ENCODE measurements around the gene SUGT1.

Gene SUGT1

DNA sequence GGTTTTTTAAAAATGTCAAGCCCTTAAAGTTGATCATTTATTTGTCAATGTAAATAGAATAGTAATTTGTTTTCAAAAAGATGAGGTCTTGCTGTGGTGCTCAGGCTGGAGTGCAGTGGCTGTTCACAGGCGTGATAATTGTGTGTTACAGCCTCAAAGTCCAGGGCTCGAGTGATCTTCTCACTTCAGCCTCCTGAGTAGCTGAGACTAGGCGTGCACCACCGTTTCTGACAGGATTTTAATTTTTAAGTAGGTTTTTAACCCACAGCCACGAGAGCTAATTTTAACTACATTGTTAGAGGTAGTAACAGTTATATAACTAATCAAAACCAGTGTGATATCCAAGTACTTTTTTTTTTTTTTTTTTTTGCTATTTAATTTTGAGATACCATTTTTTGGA is 43.9 kb downstream of the SUGT1 start:
- H3K9me3 ChIP-seq (ENCODE audit: insufficient read depth, low read length): no peaks in the 10 kb centered on the region
- H4K20me1 ChIP-seq (ENCODE audit: insufficient read depth, low read length): no peaks in the 10 kb centered on the region
- no peaks in the 10 kb centered on the region for H3K27me3 ChIP-seq (ENCODE audit: low read depth, low read length)
- no peak for TF ChIP-seq EZH2phosphoT487 (IDR thresholded peaks at IDR 0.05; ENCODE audit: low read depth)
- TF ChIP-seq, protein P1, sequence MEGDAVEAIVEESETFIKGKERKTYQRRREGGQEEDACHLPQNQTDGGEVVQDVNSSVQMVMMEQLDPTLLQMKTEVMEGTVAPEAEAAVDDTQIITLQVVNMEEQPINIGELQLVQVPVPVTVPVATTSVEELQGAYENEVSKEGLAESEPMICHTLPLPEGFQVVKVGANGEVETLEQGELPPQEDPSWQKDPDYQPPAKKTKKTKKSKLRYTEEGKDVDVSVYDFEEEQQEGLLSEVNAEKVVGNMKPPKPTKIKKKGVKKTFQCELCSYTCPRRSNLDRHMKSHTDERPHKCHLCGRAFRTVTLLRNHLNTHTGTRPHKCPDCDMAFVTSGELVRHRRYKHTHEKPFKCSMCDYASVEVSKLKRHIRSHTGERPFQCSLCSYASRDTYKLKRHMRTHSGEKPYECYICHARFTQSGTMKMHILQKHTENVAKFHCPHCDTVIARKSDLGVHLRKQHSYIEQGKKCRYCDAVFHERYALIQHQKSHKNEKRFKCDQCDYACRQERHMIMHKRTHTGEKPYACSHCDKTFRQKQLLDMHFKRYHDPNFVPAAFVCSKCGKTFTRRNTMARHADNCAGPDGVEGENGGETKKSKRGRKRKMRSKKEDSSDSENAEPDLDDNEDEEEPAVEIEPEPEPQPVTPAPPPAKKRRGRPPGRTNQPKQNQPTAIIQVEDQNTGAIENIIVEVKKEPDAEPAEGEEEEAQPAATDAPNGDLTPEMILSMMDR (IDR thresholded peaks at IDR 0.05; ENCODE audit: low read depth, low read length): no peak
- no peak overlapping the region for H3K4me3 ChIP-seq (ENCODE audit: low read length)
- no peaks in the 10 kb centered on the region for H3K79me2 ChIP-seq (ENCODE audit: low read length)
- no peak overlapping the region for H3K9ac ChIP-seq (ENCODE audit: low read length)
- no peak overlapping the region for H3K27ac ChIP-seq (ENCODE audit: low read length)
- H3K4me1 ChIP-seq (ENCODE audit: low read length): peaks cover 10% of the 10 kb centered on the region
- no peak overlapping the region for H3K4me2 ChIP-seq (ENCODE audit: low read length)
- no peaks in the 10 kb centered on the region for H3K36me3 ChIP-seq (replicated peaks; ENCODE audit: low read depth, low read length)
- H2AFZ ChIP-seq (ENCODE audit: low read depth, low read length): no peak overlapping the region

DNA sequence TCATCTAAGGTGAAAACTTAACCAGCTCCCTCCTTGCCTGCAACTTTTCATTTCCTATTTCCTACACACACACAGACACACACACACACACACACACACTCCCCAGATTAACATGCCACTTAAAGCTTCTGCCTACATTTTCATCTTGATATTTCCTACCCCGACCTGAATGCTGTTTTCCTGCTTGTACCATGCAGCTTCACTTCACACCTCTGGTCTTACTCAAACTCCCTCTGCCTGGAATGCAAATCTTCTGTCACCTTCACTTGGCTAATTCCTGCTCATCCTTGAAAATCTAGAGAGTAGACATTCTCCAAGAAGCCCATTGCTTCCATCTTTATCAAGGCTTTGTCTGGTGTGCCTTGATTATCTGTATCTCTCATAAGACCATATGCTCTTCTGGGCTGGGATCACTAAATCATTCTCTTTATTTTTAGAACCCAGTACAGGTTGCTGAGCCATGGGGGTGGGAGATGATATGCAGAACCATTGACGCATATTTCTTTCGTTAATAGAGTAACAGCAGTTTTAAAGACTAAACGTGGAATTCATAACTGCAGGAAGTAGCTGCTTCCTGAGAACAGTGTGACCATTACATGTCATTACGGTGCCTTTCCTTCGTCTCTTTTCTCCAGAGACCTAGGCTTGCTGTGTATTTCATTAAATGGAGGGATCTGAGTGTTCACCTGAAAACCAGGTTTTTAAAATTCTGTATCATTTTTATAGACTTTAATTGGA is 49.3 kb downstream of the SUGT1 start:
- TF ChIP-seq EZH2phosphoT487 (IDR thresholded peaks at IDR 0.05; ENCODE audit: low read depth): no peak
- TF ChIP-seq, protein P1 (IDR thresholded peaks at IDR 0.05; ENCODE audit: low read depth, low read length): no peak
- Histone ChIP-seq H3K4me2 (ENCODE audit: low read length) (no peak overlapping the region), H3K9ac (ENCODE audit: low read length) (no peak overlapping the region)

DNA sequence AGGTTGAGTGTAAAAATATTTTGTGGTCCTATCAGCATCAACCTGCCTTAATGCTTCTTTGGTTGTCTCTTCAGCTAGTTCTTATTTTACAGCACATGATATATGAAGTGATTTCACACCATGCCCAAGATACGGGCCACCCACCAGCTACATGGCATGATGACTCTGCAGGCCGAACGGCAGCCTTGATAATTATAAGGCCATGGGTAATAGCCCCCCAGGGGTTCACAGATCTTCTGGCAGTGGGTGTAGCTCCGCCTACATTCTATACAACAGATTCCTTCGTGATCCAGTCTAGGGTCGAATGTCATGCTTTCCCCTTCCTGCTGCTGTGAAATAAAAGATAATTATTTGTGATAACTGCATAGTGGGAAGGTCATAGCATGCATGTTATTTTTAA is 50.8 kb downstream of the SUGT1 start:
- Histone ChIP-seq H3K9ac (ENCODE audit: low read length) (no peak overlapping the region), H3K27ac (ENCODE audit: low read length) (no peak overlapping the region), H3K79me2 (ENCODE audit: low read length) (no peaks in the 10 kb centered on the region), H3K4me1 (ENCODE audit: low read length) (no peaks in the 10 kb centered on the region), H4K20me1 (ENCODE audit: insufficient read depth, low read length) (no peaks in the 10 kb centered on the region), H3K4me2 (ENCODE audit: low read length) (no peak overlapping the region), H3K36me3 (replicated peaks; ENCODE audit: low read depth, low read length) (no peaks in the 10 kb centered on the region), H3K4me3 (ENCODE audit: low read length) (no peak overlapping the region), H3K27me3 (ENCODE audit: low read depth, low read length) (no peaks in the 10 kb centered on the region), H2AFZ (ENCODE audit: low read depth, low read length) (no peak overlapping the region), H3K9me3 (ENCODE audit: insufficient read depth, low read length) (no peaks in the 10 kb centered on the region)
- TF ChIP-seq, protein P1 (IDR thresholded peaks at IDR 0.05; ENCODE audit: low read depth, low read length): no peak
- no peak for TF ChIP-seq EZH2phosphoT487 (IDR thresholded peaks at IDR 0.05; ENCODE audit: low read depth)

More for the DNA sequence above, 49.3 kb downstream of the SUGT1 start:
- Histone ChIP-seq H4K20me1 (ENCODE audit: insufficient read depth, low read length) (no peaks in the 10 kb centered on the region), H3K36me3 (replicated peaks; ENCODE audit: low read depth, low read length) (no peaks in the 10 kb centered on the region), H3K4me1 (ENCODE audit: low read length) (no peaks in the 10 kb centered on the region), H2AFZ (ENCODE audit: low read depth, low read length) (no peak overlapping the region), H3K27me3 (ENCODE audit: low read depth, low read length) (no peaks in the 10 kb centered on the region), H3K79me2 (ENCODE audit: low read length) (no peaks in the 10 kb centered on the region), H3K27ac (ENCODE audit: low read length) (no peak overlapping the region), H3K4me3 (ENCODE audit: low read length) (no peak overlapping the region), H3K9me3 (ENCODE audit: insufficient read depth, low read length) (no peaks in the 10 kb centered on the region)

DNA sequence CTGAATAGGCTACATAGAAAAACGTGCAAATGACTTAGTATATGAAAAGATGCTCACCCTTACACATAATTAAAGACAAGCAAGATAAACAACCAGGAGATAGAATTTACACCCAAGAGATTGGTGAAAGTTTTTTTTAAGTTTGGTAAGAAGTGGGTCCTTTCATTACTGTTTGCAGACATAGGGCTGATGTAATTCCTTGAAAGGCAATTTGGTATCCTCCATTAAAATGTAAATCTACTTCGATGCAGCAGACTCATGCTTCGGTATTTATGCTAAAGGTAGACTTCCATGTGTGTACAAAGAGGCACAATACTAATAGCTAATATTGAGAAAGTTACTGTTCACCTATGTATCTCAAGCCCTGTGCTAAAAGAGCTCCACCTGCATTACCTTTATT is 53.4 kb downstream of the SUGT1 start:
- no peaks in the 10 kb centered on the region for H3K4me1 ChIP-seq (ENCODE audit: low read length)
- no peak overlapping the region for H3K27ac ChIP-seq (ENCODE audit: low read length)
- no peaks in the 10 kb centered on the region for H3K9me3 ChIP-seq (ENCODE audit: insufficient read depth, low read length)
- no peaks in the 10 kb centered on the region for H4K20me1 ChIP-seq (ENCODE audit: insufficient read depth, low read length)
- H3K4me2 ChIP-seq (ENCODE audit: low read length): no peak overlapping the region
- no peak overlapping the region for H3K9ac ChIP-seq (ENCODE audit: low read length)
- TF ChIP-seq, protein P1 (IDR thresholded peaks at IDR 0.05; ENCODE audit: low read depth, low read length): no peak
- no peak for TF ChIP-seq EZH2phosphoT487 (IDR thresholded peaks at IDR 0.05; ENCODE audit: low read depth)
- no peaks in the 10 kb centered on the region for H3K79me2 ChIP-seq (ENCODE audit: low read length)
- no peak overlapping the region for H2AFZ ChIP-seq (ENCODE audit: low read depth, low read length)
- no peak overlapping the region for H3K4me3 ChIP-seq (ENCODE audit: low read length)
- no peaks in the 10 kb centered on the region for H3K36me3 ChIP-seq (replicated peaks; ENCODE audit: low read depth, low read length)
- H3K27me3 ChIP-seq (ENCODE audit: low read depth, low read length): no peaks in the 10 kb centered on the region

All from OCI-LY3 (cell line).